SK-N-SH treated with all-trans-retinoic acid at 6 μM for 48 hours (cell line): ENCODE results near the gene BLVRB.

ENCODE experiments used
- ATAC-seq: fragments of 200-7000 bp; cut with Tn5 transposase; 3 replicates; pipeline ENCODE4 v1.9.1; 2020; ENCODE audit warnings: mild to moderate bottlenecking, moderate library complexity
- ARNTL ChIP-seq: fragments of 450-650 bp; formaldehyde crosslinking; IDR thresholded peaks from 2 replicates; pipeline ENCODE4 v1.5.0; 2020; ENCODE audit warnings: low read depth, mild to moderate bottlenecking, moderate library complexity, borderline replicate concordance
- BACH2 ChIP-seq: fragments of 250-450 bp; sonication (Bioruptor Pico); IDR thresholded peaks from 2 replicates; pipeline ENCODE4 v1.9.0; 2021; ENCODE audit warnings: mild to moderate bottlenecking, borderline replicate concordance
- CSDC2 ChIP-seq: fragments of 250-450 bp; sonication (Bioruptor Pico); IDR thresholded peaks from 2 replicates; pipeline ENCODE4 v1.5.0; 2020; ENCODE audit warnings: mild to moderate bottlenecking, moderate library complexity
- ESRRG ChIP-seq: fragments of 250-450 bp; sonication (Bioruptor Pico); IDR thresholded peaks from 2 replicates; pipeline ENCODE4 v1.6.1; 2021; ENCODE audit warnings: mild to moderate bottlenecking
- GLIS3 ChIP-seq: fragments of 250-450 bp; sonication (Bioruptor Pico); IDR thresholded peaks from 2 replicates; pipeline ENCODE4 v1.5.0; 2020; ENCODE audit warnings: mild to moderate bottlenecking, moderate library complexity
- ISL1 ChIP-seq: fragments of 250-450 bp; sonication (Bioruptor Pico); IDR thresholded peaks from 2 replicates; pipeline ENCODE4 v2.1.2; 2022; ENCODE audit warnings: mild to moderate bottlenecking, moderate library complexity
- OSR1 ChIP-seq: fragments of 250-450 bp; sonication (Bioruptor Pico); IDR thresholded peaks from 2 replicates; pipeline ENCODE4 v1.8.0; 2022; ENCODE audit warnings: moderate library complexity, mild to moderate bottlenecking, inconsistent platforms
- PATZ1 ChIP-seq: fragments of 250-450 bp; sonication (Bioruptor Pico); IDR thresholded peaks from 2 replicates; pipeline ENCODE4 v1.8.0; 2020; ENCODE audit warnings: mild to moderate bottlenecking, moderate library complexity, borderline replicate concordance
- POU6F1 ChIP-seq: fragments of 250-450 bp; sonication (Bioruptor Pico); IDR thresholded peaks from 2 replicates; pipeline ENCODE4 v1.8.0; 2021; ENCODE audit warnings: low read depth, mild to moderate bottlenecking, moderate library complexity, borderline replicate concordance
- PPARA ChIP-seq: fragments of 250-450 bp; sonication (Bioruptor Pico); IDR thresholded peaks from 2 replicates; pipeline ENCODE4 v1.5.0; 2020; ENCODE audit warnings: mild to moderate bottlenecking, borderline replicate concordance
- RARB ChIP-seq: fragments of 250-450 bp; sonication (Bioruptor Pico); IDR thresholded peaks from 2 replicates; pipeline ENCODE4 v1.8.0; 2021; ENCODE audit warnings: mild to moderate bottlenecking, moderate library complexity
- SNAI2 ChIP-seq: fragments of 250-450 bp; sonication (Bioruptor Pico); IDR thresholded peaks from 2 replicates; pipeline ENCODE4 v1.5.0; 2020; ENCODE audit warnings: mild to moderate bottlenecking, moderate library complexity
- TCF4 ChIP-seq: fragments of 250-450 bp; sonication (Bioruptor Pico); IDR thresholded peaks from 2 replicates; pipeline ENCODE4 v1.8.0; 2021; ENCODE audit warnings: mild to moderate bottlenecking, moderate library complexity, borderline replicate concordance
- TOX ChIP-seq: fragments of 250-450 bp; sonication (Bioruptor Pico); IDR thresholded peaks from 2 replicates; pipeline ENCODE4 v1.8.0; 2021; ENCODE audit warnings: mild to moderate bottlenecking, moderate library complexity, borderline replicate concordance
- ZC3H10 ChIP-seq: fragments of 250-450 bp; sonication (Bioruptor Pico); IDR thresholded peaks from 2 replicates; pipeline ENCODE4 v1.5.1; 2021; ENCODE audit warnings: mild to moderate bottlenecking, moderate library complexity
- ZFP3 ChIP-seq: fragments of 250-450 bp; sonication (Bioruptor Pico); IDR thresholded peaks from 2 replicates; pipeline ENCODE4 v1.5.0; 2020; ENCODE audit warnings: mild to moderate bottlenecking, moderate library complexity
- ZFP30 ChIP-seq: fragments of 450-650 bp; formaldehyde crosslinking; IDR thresholded peaks from 2 replicates; pipeline ENCODE4 v1.5.0; 2022; ENCODE audit warnings: mild to moderate bottlenecking, moderate library complexity
- ZNF565 ChIP-seq: fragments of 450-650 bp; formaldehyde crosslinking; conservative IDR thresholded peaks from 2 replicates; pipeline ENCODE4 v1.5.0; 2020; ENCODE audit warnings: low read depth, mild to moderate bottlenecking, moderate library complexity
- ZNF70 ChIP-seq: fragments of 450-650 bp; formaldehyde crosslinking; IDR thresholded peaks from 2 replicates; pipeline ENCODE4 v1.5.0; 2020; ENCODE audit warnings: mild to moderate bottlenecking, moderate library complexity
- ZNF8 ChIP-seq: fragments of 450-650 bp; formaldehyde crosslinking; IDR thresholded peaks from 2 replicates; pipeline ENCODE4 v1.5.0; 2020; ENCODE audit warnings: mild to moderate bottlenecking, moderate library complexity
- TF ChIP-seq, protein P1 (sequence below): fragments of 250-450 bp; sonication (Bioruptor Pico); IDR thresholded peaks from 2 replicates; pipeline ENCODE4 v1.5.0; 2020; ENCODE audit warnings: mild to moderate bottlenecking, moderate library complexity
- TF ChIP-seq, protein P2 (sequence below): fragments of 250-450 bp; sonication (Bioruptor Pico); IDR thresholded peaks from 2 replicates; pipeline ENCODE4 v1.5.1; 2021; ENCODE audit warnings: mild to moderate bottlenecking, moderate library complexity

BLVRB gene

GRCh38 chr19:40419066-40419612 lies 46.4 kb downstream of the BLVRB start:
- TF ChIP-seq ARNTL (no peak), OSR1 (CRISPR knock-in tag) (no peak), ZNF70 (CRISPR knock-in tag) (no peak), ZFP30 (CRISPR knock-in tag) (no peak), PATZ1 (no peak)
- no peak for ATAC-seq

GRCh38 chr19:40418040-40418439 lies 47.5 kb downstream of the BLVRB start:
- no peak for ATAC-seq
- no peak for TF ChIP-seq ZC3H10 (CRISPR knock-in tag)
- TF ChIP-seq, protein P1, sequence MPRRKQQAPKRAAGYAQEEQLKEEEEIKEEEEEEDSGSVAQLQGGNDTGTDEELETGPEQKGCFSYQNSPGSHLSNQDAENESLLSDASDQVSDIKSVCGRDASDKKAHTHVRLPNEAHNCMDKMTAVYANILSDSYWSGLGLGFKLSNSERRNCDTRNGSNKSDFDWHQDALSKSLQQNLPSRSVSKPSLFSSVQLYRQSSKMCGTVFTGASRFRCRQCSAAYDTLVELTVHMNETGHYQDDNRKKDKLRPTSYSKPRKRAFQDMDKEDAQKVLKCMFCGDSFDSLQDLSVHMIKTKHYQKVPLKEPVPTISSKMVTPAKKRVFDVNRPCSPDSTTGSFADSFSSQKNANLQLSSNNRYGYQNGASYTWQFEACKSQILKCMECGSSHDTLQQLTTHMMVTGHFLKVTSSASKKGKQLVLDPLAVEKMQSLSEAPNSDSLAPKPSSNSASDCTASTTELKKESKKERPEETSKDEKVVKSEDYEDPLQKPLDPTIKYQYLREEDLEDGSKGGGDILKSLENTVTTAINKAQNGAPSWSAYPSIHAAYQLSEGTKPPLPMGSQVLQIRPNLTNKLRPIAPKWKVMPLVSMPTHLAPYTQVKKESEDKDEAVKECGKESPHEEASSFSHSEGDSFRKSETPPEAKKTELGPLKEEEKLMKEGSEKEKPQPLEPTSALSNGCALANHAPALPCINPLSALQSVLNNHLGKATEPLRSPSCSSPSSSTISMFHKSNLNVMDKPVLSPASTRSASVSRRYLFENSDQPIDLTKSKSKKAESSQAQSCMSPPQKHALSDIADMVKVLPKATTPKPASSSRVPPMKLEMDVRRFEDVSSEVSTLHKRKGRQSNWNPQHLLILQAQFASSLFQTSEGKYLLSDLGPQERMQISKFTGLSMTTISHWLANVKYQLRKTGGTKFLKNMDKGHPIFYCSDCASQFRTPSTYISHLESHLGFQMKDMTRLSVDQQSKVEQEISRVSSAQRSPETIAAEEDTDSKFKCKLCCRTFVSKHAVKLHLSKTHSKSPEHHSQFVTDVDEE (CRISPR knock-in tag) = no peak
- no peak for TF ChIP-seq TOX (CRISPR knock-in tag)
- TF ChIP-seq ARNTL = no peak
- no peak for TF ChIP-seq SNAI2 (CRISPR knock-in tag)
- TF ChIP-seq POU6F1 = no peak
- no peak for TF ChIP-seq GLIS3
- TF ChIP-seq ZNF565 (CRISPR knock-in tag) = no peak
- TF ChIP-seq, all 23 proteins: peak for 0

- TF ChIP-seq TCF4 (CRISPR knock-in tag) (no peak), BACH2 (no peak), CSDC2 (CRISPR knock-in tag) (no peak), RARB (CRISPR knock-in tag) (no peak), ESRRG (CRISPR knock-in tag) (no peak)
- no peak for ATAC-seq
Observed at GRCh38 chr19:40417643-40417981, 47.9 kb downstream of the BLVRB start.

DNA sequence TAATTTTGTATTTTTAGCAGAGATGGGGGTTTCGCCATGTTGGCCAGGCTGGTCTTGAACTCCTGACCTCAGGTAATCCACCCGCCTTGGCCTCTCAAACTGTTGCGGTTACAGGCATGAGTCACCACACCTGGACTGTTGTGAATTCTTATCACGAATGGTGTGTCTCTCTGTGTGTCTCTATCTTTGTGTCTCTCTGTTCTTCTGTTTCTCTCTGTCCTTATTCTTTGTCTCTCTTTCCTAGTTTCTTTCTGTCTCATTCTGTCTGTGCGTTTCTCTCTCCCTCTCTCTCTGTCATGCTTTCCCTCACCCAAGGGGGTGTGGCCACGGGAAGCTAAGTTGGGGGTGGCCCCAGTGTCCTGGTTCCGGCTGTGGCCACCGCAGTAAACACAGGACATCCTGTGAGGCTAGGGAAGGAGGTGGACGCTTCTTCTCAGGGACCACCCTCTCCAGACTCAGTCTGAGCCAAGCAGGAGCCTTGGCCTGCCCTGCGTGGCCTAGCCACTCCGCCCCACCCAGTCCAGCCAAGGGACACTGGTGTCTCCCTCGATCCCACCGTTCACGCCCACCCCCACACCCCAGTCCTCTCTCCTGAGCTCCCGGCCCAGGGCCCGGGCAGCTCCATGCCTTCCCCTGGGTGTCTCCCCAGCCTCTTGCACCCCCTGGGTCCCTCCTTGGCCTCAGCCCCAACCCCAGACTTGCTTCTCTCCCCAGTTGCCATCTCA lies 48.5 kb downstream of the BLVRB start:
- no peak for ATAC-seq
- TF ChIP-seq ZNF8 = no peak
- TF ChIP-seq, protein P2, sequence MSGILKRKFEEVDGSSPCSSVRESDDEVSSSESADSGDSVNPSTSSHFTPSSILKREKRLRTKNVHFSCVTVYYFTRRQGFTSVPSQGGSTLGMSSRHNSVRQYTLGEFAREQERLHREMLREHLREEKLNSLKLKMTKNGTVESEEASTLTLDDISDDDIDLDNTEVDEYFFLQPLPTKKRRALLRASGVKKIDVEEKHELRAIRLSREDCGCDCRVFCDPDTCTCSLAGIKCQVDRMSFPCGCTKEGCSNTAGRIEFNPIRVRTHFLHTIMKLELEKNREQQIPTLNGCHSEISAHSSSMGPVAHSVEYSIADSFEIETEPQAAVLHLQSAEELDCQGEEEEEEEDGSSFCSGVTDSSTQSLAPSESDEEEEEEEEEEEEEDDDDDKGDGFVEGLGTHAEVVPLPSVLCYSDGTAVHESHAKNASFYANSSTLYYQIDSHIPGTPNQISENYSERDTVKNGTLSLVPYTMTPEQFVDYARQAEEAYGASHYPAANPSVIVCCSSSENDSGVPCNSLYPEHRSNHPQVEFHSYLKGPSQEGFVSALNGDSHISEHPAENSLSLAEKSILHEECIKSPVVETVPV (CRISPR knock-in tag) = no peak
- no peak for TF ChIP-seq ZFP3 (CRISPR knock-in tag)
- TF ChIP-seq ESRRG (CRISPR knock-in tag) = no peak
- no peak for TF ChIP-seq ZNF565 (CRISPR knock-in tag)
- no peak for TF ChIP-seq ZNF70 (CRISPR knock-in tag)
- TF ChIP-seq TCF4 (CRISPR knock-in tag) = no peak
- TF ChIP-seq OSR1 (CRISPR knock-in tag) = no peak
- TF ChIP-seq ZFP30 (CRISPR knock-in tag) = no peak
- no peak for TF ChIP-seq BACH2
- no peak for TF ChIP-seq RARB (CRISPR knock-in tag)
- no peak for TF ChIP-seq SNAI2 (CRISPR knock-in tag)
- no peak for TF ChIP-seq TOX (CRISPR knock-in tag)
- TF ChIP-seq, protein P1 (CRISPR knock-in tag) = no peak
- TF ChIP-seq ISL1 (CRISPR knock-in tag) = no peak
- no peak for TF ChIP-seq PPARA (CRISPR knock-in tag)
- TF ChIP-seq POU6F1 = no peak
